Measurements from ENCODE around the gene SPARC. TPM values are rescaled to one million over a fixed set of nuclear protein-coding genes. Genes with fewer than 3 reads are reported as not detected.

Gene SPARC
- total and polyA plus RNA-seq, 10 donors, result 76.5 to 963 (median 440) TPM

DNA sequence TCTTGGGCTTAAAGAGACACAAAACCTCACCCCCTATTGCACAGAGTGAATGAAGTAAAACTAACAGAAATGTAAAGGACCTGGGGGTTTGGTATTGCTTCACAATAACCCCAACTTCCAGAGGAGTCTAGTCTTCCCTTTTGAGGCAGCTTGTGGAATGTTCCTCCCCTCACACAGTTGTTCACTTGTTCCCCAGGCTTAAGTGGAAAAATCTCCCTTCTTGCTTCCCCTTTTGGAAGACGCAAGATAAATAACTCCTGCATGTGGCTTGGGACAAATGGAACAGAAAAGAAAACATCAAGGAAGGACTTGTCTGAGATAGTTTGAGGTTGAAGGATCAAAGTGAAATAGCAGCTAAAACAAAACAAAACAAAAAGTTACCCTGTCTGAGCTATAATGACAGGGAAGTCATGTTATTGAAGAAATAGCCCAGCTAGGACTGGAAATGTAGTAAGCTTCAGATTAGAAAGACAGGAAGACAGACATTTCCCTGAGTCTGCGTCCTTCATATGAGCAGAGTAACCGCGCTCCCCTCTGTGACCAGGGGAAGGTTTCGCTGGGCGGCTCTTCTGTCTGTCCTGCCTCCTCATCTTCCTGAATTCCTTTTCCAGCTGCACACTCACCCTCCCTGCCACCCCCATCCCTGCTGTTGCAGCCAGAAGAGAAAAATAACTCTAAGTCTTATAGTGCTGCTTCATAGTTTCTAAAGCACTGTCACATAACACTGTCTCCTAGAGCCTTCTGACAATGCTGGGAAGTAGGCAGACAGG lies 8.8 kb downstream of the SPARC start:
- no peak for TF ChIP-seq POLR2A (IDR thresholded peaks at IDR 0.05)
- TF ChIP-seq POLR2AphosphoS5 (IDR thresholded peaks at IDR 0.05), result peak in 2 of 3 donors; percentile 18 to 32
- no peak for TF ChIP-seq CTCF (IDR thresholded peaks at IDR 0.05 in 8 of 11, conservative IDR thresholded peaks at IDR 0.05 in 3 of 11)
- Histone ChIP-seq H3K36me3 (peaks cover 0 to 36% (median 0%) of the 10 kb centered on the region in 6 donors), H3K4me3 (peak overlapping the region in 1 of 8 donors; percentile 2), H3K4me1 (peaks cover 18 to 94% (median 70%) of the 10 kb centered on the region in 6 donors), H3K9me3 (no peaks in the 10 kb centered on the region), H3K27ac (peak overlapping the region; percentile 35 to 89 (median 78)), H3K27me3 (replicated peaks in 1 of 7) (no peaks in the 10 kb centered on the region)
- no peak for DNase-seq
- intact Hi-C loops (cut with DNase I; ENCODE audit: low total_unique reads), result no loop called here
- WGBS, 5 donors, result 12 to 25% (median 21%) methylated on average over 6 of the region's 6 CpGs

GRCh38 chr5:151676719-151677118 lies 10.0 kb downstream of the SPARC start:
- Histone ChIP-seq H3K27me3 (replicated peaks in 1 of 7) (no peaks in the 10 kb centered on the region), H3K4me1 (peaks cover 21 to 94% (median 75%) of the 10 kb centered on the region in 6 donors), H3K4me3 (no peak overlapping the region), H3K27ac (peak overlapping the region in 7 of 8 donors; percentile 66 to 89 (median 79)), H3K36me3 (peaks cover 0 to 40% (median 0%) of the 10 kb centered on the region in 6 donors), H3K9me3 (no peaks in the 10 kb centered on the region)
- no peak for DNase-seq
- intact Hi-C loops (cut with DNase I; ENCODE audit: low total_unique reads), result no loop called here
- 58 to 80% (median 65%) methylated on average over 2 of the region's 2 CpGs for WGBS, 5 donors
- no peak for TF ChIP-seq CTCF (IDR thresholded peaks at IDR 0.05 in 8 of 11, conservative IDR thresholded peaks at IDR 0.05 in 3 of 11)
- TF ChIP-seq POLR2A (IDR thresholded peaks at IDR 0.05), result no peak
- TF ChIP-seq POLR2AphosphoS5 (IDR thresholded peaks at IDR 0.05), result no peak

DNA sequence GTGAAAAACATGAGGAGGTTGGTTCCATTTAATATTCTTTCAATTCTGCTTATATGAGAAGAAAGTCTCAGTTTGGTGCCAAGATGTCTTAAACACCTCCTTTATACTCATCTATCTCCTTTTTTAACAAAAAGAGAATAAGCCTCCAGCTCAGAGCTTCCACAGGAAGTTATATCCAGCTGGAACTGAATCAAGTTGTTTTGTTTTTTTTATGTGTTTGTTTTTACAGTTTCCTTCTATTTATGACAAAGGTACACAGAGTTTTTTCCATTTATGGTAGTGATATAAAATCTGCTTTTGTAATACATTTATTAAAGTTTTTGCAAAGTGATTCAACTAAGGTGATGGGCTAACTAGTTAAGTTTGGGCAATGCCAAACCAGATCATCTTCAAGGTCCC lies 10.4 kb downstream of the SPARC start:
- intact Hi-C loops (cut with DNase I; ENCODE audit: low total_unique reads), result no loop called here
- H3K4me3 ChIP-seq, result no peak overlapping the region
- peak overlapping the region; percentile 49 to 89 (median 78) for H3K27ac ChIP-seq
- DNase-seq, result no peak
- TF ChIP-seq POLR2AphosphoS5 (IDR thresholded peaks at IDR 0.05), result no peak
- no peak for TF ChIP-seq POLR2A (IDR thresholded peaks at IDR 0.05)
- TF ChIP-seq CTCF (IDR thresholded peaks at IDR 0.05 in 8 of 11, conservative IDR thresholded peaks at IDR 0.05 in 3 of 11), result no peak
- peaks cover 21 to 94% (median 74%) of the 10 kb centered on the region in 6 donors for H3K4me1 ChIP-seq
- no peaks in the 10 kb centered on the region for H3K9me3 ChIP-seq
- H3K36me3 ChIP-seq, result peaks cover 0 to 40% (median 0%) of the 10 kb centered on the region in 6 donors
- H3K27me3 ChIP-seq (replicated peaks in 1 of 7), result no peaks in the 10 kb centered on the region

DNA sequence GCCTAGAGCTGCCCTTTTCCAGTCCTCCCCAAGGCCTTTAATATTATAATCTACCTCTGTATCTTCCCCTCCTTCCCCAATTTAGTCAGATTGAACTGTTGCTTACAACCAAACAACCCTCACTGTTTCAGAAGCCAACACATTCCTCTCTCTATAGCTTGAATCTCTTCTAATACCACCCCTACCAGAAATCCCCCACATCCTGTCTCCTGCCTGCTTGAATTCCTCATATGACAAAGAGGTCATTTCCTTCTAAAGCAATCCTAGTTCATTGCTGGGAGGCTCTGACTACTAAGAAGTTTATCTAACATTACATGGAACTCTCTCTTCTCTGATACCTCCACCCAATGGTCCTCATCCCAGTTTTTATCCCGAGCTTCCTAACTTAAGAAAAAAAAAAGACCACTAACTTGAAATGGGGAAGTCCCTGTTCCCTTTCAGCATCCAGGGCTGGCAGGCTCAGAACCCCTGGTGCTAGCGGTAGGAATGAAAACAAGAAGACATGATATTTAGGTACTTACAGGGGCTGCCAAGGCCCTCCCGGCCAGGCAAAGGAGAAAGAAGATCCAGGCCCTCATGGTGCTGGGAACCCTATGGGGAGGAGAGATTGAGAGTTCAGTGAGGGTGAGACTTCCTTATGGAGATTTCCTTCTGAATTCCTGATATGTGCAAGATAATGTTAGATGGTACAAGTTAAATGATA lies 11.0 kb downstream of the SPARC start:
- peaks cover 0 to 38% (median 0%) of the 10 kb centered on the region in 6 donors for H3K36me3 ChIP-seq
- no peak for DNase-seq
- peaks cover 16 to 94% (median 74%) of the 10 kb centered on the region in 6 donors for H3K4me1 ChIP-seq
- H3K27me3 ChIP-seq (replicated peaks in 1 of 7), result no peaks in the 10 kb centered on the region
- H3K4me3 ChIP-seq, result no peak overlapping the region
- intact Hi-C loops (cut with DNase I; ENCODE audit: low total_unique reads), result no loop called here
- 43 to 48% (median 45%) methylated on average over 3 of the region's 3 CpGs for WGBS, 5 donors
- peak overlapping the region; percentile 49 to 89 (median 78) for H3K27ac ChIP-seq
- TF ChIP-seq POLR2AphosphoS5 (IDR thresholded peaks at IDR 0.05) (no peak), CTCF (IDR thresholded peaks at IDR 0.05 in 8 of 11, conservative IDR thresholded peaks at IDR 0.05 in 3 of 11) (no peak), POLR2A (IDR thresholded peaks at IDR 0.05) (no peak)
- no peaks in the 10 kb centered on the region for H3K9me3 ChIP-seq

Data from spleen (tissue), 11 donors.